ENCODE results near the gene NCK1.

Gene NCK1

DNA sequence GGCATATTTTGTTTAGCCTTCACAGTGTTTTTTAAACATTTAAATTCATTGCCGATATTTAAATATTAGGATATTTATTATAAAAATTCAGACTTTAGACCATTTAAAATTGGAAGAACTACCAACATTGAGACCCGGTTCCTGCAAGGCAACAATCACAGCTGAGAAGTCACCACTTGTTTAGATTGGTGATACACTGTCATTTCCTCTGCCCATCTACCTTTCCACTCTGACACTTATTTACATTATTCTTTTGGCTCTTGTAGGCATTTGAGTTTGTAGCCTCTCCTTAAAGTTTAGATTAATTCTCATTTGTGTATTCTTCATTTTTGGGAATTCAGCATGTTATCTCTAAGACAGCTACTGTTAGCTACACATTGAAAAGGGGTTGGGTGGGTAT, 85.5 kb downstream of the NCK1 start:
- TF ChIP-seq CTCF (IDR thresholded peaks at IDR 0.05; ENCODE audit: insufficient read depth, low read depth, low read length, missing control alignments), result no peak
- no peak for DNase-seq (ENCODE audit: low read depth)
- no peak overlapping the region for H3K4me3 ChIP-seq (ENCODE audit: low read depth, low read length)

- DNase-seq (ENCODE audit: low read depth), result no peak
- H3K4me3 ChIP-seq (ENCODE audit: low read depth, low read length), result no peak overlapping the region
- TF ChIP-seq CTCF (IDR thresholded peaks at IDR 0.05; ENCODE audit: insufficient read depth, low read depth, low read length, missing control alignments), result no peak
These were observed 87.1 kb downstream of the NCK1 start for GRCh38 chr3:136949146-136949545.

DNA sequence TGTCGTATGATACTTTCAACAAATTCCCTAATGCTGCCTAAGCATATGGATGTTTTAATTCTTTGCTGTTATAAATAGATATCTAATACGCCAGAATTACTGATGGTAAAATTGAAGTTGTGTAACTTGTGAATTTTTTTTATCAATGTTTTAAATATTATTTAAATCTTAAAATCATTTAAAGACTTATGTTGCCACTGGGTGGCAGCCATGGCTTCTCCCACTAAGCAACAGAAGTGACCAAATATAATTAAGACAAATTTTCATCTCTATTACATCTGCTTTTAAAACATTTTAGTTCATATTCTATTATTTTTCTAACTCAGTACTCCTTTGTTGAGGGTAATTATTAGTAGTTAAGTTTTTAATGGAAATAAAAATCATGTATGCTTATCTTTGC, 87.7 kb downstream of the NCK1 start:
- DNase-seq (ENCODE audit: low read depth), result no peak
- no peak overlapping the region for H3K4me3 ChIP-seq (ENCODE audit: low read depth, low read length)
- no peak for TF ChIP-seq CTCF (IDR thresholded peaks at IDR 0.05; ENCODE audit: insufficient read depth, low read depth, low read length, missing control alignments)

- no peak for TF ChIP-seq CTCF (IDR thresholded peaks at IDR 0.05; ENCODE audit: insufficient read depth, low read depth, low read length, missing control alignments)
- no peak for DNase-seq (ENCODE audit: low read depth)
- no peak overlapping the region for H3K4me3 ChIP-seq (ENCODE audit: low read depth, low read length)
These were observed 88.6 kb downstream of the NCK1 start for GRCh38 chr3:136950623-136951022.

DNA sequence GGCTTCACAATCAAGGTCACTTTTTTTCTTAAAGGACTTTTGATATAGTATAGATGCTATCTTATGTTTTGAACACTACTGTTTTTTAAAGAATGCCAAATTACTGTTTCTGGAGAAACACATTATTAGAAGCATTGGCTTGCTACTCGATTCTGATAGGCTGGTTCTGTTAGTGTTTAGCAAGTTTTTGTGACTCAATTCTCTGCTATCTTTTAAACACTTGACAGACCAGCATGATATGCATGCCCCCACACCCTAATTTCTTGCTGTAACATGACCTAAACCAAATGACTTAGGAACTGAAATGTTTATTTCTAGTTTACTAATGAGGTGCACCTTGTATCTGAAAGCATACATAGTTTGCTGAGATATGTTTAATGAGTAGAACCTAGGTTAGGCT, 90.3 kb downstream of the NCK1 start:
- H3K4me3 ChIP-seq (ENCODE audit: low read depth, low read length), result no peak overlapping the region
- no peak for TF ChIP-seq CTCF (IDR thresholded peaks at IDR 0.05; ENCODE audit: insufficient read depth, low read depth, low read length, missing control alignments)
- DNase-seq (ENCODE audit: low read depth), result no peak

- no peak for TF ChIP-seq CTCF (IDR thresholded peaks at IDR 0.05; ENCODE audit: insufficient read depth, low read depth, low read length, missing control alignments)
These were observed 92.2 kb downstream of the NCK1 start for GRCh38 chr3:136954251-136954650.

GRCh38 chr3:136954980-136955780, 93.2 kb downstream of the NCK1 start:
- TF ChIP-seq CTCF (IDR thresholded peaks at IDR 0.05; ENCODE audit: insufficient read depth, low read depth, low read length, missing control alignments), result no peak
- H3K4me3 ChIP-seq (ENCODE audit: low read depth, low read length), result no peak overlapping the region
- DNase-seq (ENCODE audit: low read depth), result no peak

More at GRCh38 chr3:136954251-136954650, 92.2 kb downstream of the NCK1 start:
- DNase-seq (ENCODE audit: low read depth), result no peak
- H3K4me3 ChIP-seq (ENCODE audit: low read depth, low read length), result no peak overlapping the region

Data from GM12865 (cell line).